Kidney epithelial cell (primary cell): ENCODE results near the gene CD200R1L. TPM values are rescaled to one million over a fixed set of nuclear protein-coding genes. Genes with fewer than 3 reads are reported as not detected.

Source experiments
- DNase-seq: peaks from one replicate; pipeline ENCODE4 v3.0.0-alpha.2; 2010; ENCODE audit warnings: low read depth
- H3K27me3 ChIP-seq: 2 replicates; pipeline ENCODE4 v1.6.0; 2011; ENCODE audit warnings: low read length; ENCODE audit not compliant: control insufficient read depth, insufficient read depth
- H3K36me3 ChIP-seq: 2 replicates; pipeline ENCODE4 v1.5.1; 2011; ENCODE audit warnings: low read length; ENCODE audit not compliant: control insufficient read depth, insufficient read depth
- H3K4me3 ChIP-seq: 2 replicates; pipeline ENCODE4 v1.5.1; 2011; ENCODE audit warnings: low read depth, mild to moderate bottlenecking, control low read depth, low read length
- CTCF ChIP-seq: IDR thresholded peaks from 2 replicates; pipeline ENCODE4 v1.5.1; 2011; ENCODE audit warnings: mild to moderate bottlenecking, moderate library complexity, low read length, control low read depth, inconsistent platforms; ENCODE audit not compliant: insufficient read depth, poor library complexity, severe bottlenecking
- total RNA-seq: library from RNA; depleted of rRNA; stranded (reverse); fragments of >200 nt; gene quantifications from 2 replicates; pipeline ENCODE4 v1.2.3, GENCODE V29; 2015

Gene CD200R1L
- total RNA-seq, 1 donor from 2014 or later, result not detected

- no peak overlapping the region for H3K4me3 ChIP-seq
- no peak for DNase-seq
- H3K36me3 ChIP-seq, result no peaks in the 10 kb centered on the region
- H3K27me3 ChIP-seq, result no peaks in the 10 kb centered on the region
- no peak for TF ChIP-seq CTCF
Measured at GRCh38 chr3:112767777-112768176, 78.9 kb downstream of the CD200R1L start.

GRCh38 chr3:112767177-112767576, 79.5 kb downstream of the CD200R1L start:
- Histone ChIP-seq H3K36me3 (no peaks in the 10 kb centered on the region), H3K4me3 (no peak overlapping the region)
- TF ChIP-seq CTCF, result no peak

More at GRCh38 chr3:112767177-112767576, 79.5 kb downstream of the CD200R1L start:
- DNase-seq, result no peak
- H3K27me3 ChIP-seq, result no peaks in the 10 kb centered on the region

Other genes with a start within 250 kb of the CD200R1L start
- gene CCDC80, start 205.7 kb downstream of the CD200R1L start, total RNA-seq, result 4.7 and 4.9 TPM in 2 replicates
- gene CD200R1, start 128.2 kb upstream of the CD200R1L start, total RNA-seq, result not detected in 2 replicates
- gene GTPBP8, start 144.1 kb upstream of the CD200R1L start, total RNA-seq, result 18.7 and 22.8 TPM in 2 replicates